Mucosa of descending colon (tissue), 3 donors: ENCODE measurements around the gene SIGMAR1. TPM values are rescaled to one million over a fixed set of nuclear protein-coding genes. Genes with fewer than 3 reads are reported as not detected.
A peak's percentile ranks its signal among the peaks of the same experiment; 100 is the strongest.

Experiments
- ATAC-seq: fragments of 200-7000 bp; cut with Tn5 transposase; one replicate; pipeline ENCODE4 v1.9.1; 2020; ENCODE audit warnings: mild to moderate bottlenecking, moderate library complexity
- DNase-seq, 3 donors: peaks; one replicate each; pipeline ENCODE4 v3.0.0-alpha.2; 2020
- H3K36me3 ChIP-seq: fragments of 200-600 bp; one replicate; pipeline ENCODE4 v1.8.0; 2021; ENCODE audit warnings: low read depth, mild to moderate bottlenecking
- H3K4me1 ChIP-seq: fragments of 200-600 bp; one replicate; pipeline ENCODE4 v1.8.0; 2021; ENCODE audit warnings: low read depth, mild to moderate bottlenecking
- H3K4me3 ChIP-seq: fragments of 200-600 bp; one replicate; pipeline ENCODE4 v1.8.0; 2021; ENCODE audit warnings: mild to moderate bottlenecking
- H3K9me3 ChIP-seq: fragments of 200-600 bp; one replicate; pipeline ENCODE4 v1.8.0; 2021; ENCODE audit warnings: mild to moderate bottlenecking
- CTCF ChIP-seq: fragments of 200-600 bp; IDR thresholded peaks from one replicate; pipeline ENCODE4 v1.8.0; 2022; ENCODE audit warnings: antibody characterized with exemption, mild to moderate bottlenecking
- intact Hi-C, 2 donors: fragments of 100-400 bp; cut with DNase I in 1 of 2; cut with micrococcal nuclease in 1 of 2; formaldehyde crosslinking; loops; one replicate each; pipeline versions ENCODE4 v1.11.0 to v1.11.1; 2022; cut with DNase I, micrococcal nuclease
- long read RNA-seq, 2 donors: library from polyadenylated mRNA; unstranded; transcript quantifications; one replicate each; pipeline ENCODE4 v2.0.0, GENCODE V29; 2019 to 2021
- total RNA-seq, 3 donors: library from RNA; stranded (reverse); fragmentation: NEBNext Ultra II Directional in 2 of 3; extraction: Animal tissue kit (Norgen Biotek cat#: 25700) in 2 of 3; gene quantifications; one replicate each; pipeline versions ENCODE4 v1.2.1 to v1.2.4, GENCODE V29; 2021 to 2023
- donor health status: DM: no; HTN: no; CAD: no; lungs with moderate emphysema.
- donor health status: DM: no; HTN: no; CAD: no.
- donor health status: DM: no; HTN: yes; CAD: no.

SIGMAR1 gene
- total RNA-seq, result 10 to 100 TPM; 48.1 to 59.8 (median 49.6) TPM
- long read RNA-seq, donor 1, transcript SIGMAR1-201 (4 exons, 1,656 nt), result major isoform, 90 of 106 reads
- long read RNA-seq, donor 1, partial matches to known transcripts, result 3 of 106 reads
- long read RNA-seq, donor 1, other reads (novel, unspliced or antisense), result 8 of 106 reads
- long read RNA-seq, donor 2, transcript SIGMAR1-201 (4 exons, 1,656 nt), result major isoform, 33 of 36 reads
- long read RNA-seq, donor 2, partial matches to known transcripts, result 0 of 36 reads
- long read RNA-seq, donor 2, other reads (novel, unspliced or antisense), result 2 of 36 reads

GRCh38 chr9:34637356-34638137, at the start of gene SIGMAR1:
Gene SIGMAR1 (minus strand): TSS chr9:34637787. CDS start chr9:34637697, 90 bp downstream.
- DNase-seq (peak; percentile 95 to 97 (median 95)), ATAC-seq (peak; percentile 98)
- Histone ChIP-seq H3K4me1 (peaks cover 11% of the 10 kb centered on the region), H3K4me3 (peak within 1 kb of the TSS; percentile 38), H3K36me3 (no peaks in the 10 kb centered on the region), H3K9me3 (no peaks in the 10 kb centered on the region)
- peak; percentile 23 for TF ChIP-seq CTCF
- intact Hi-C loops, result no loop called here

GRCh38 chr9:34686732-34687131, 49.1 kb upstream of the SIGMAR1 start:
- no peak for TF ChIP-seq CTCF
- ATAC-seq (no peak), DNase-seq (no peak)
- Histone ChIP-seq H3K4me1 (no peaks in the 10 kb centered on the region), H3K4me3 (no peak overlapping the region), H3K36me3 (no peaks in the 10 kb centered on the region), H3K9me3 (no peaks in the 10 kb centered on the region)
- intact Hi-C loops, result no loop called here

- intact Hi-C loops, result no loop called here
- Histone ChIP-seq H3K36me3 (no peaks in the 10 kb centered on the region), H3K9me3 (no peaks in the 10 kb centered on the region), H3K4me3 (no peak overlapping the region), H3K4me1 (no peaks in the 10 kb centered on the region)
- DNase-seq (no peak), ATAC-seq (no peak)
- no peak for TF ChIP-seq CTCF
Observed at GRCh38 chr9:34686231-34686630, 48.6 kb upstream of the SIGMAR1 start.

- TF ChIP-seq CTCF, result no peak
- Histone ChIP-seq H3K4me1 (no peaks in the 10 kb centered on the region), H3K36me3 (no peaks in the 10 kb centered on the region), H3K4me3 (no peak overlapping the region), H3K9me3 (no peaks in the 10 kb centered on the region)
- ATAC-seq, result no peak
- intact Hi-C loops, result no loop called here
- DNase-seq, result no peak
Observed at GRCh38 chr9:34685591-34685990, 48.0 kb upstream of the SIGMAR1 start.

- Histone ChIP-seq H3K4me3 (no peak overlapping the region), H3K9me3 (no peaks in the 10 kb centered on the region), H3K36me3 (no peaks in the 10 kb centered on the region), H3K4me1 (no peaks in the 10 kb centered on the region)
- no peak for DNase-seq
- no peak for TF ChIP-seq CTCF
- ATAC-seq, result no peak
- intact Hi-C loops, result no loop called here
Observed at GRCh38 chr9:34684816-34685215, 47.2 kb upstream of the SIGMAR1 start.
